ENCODE measurements around the gene UNC5C. TPM values are rescaled to one million over a fixed set of nuclear protein-coding genes. Genes with fewer than 3 reads are reported as not detected.
A peak's percentile ranks its signal among the peaks of the same experiment; 100 is the strongest.

UNC5C gene
- total RNA-seq, 4 donors from 2014 or later: 1.6 to 4.4 (median 3.2) TPM

- Histone ChIP-seq H3K36me3 (peaks cover 0 to 42% of the 10 kb centered on the region in 2 donors), H3K9me3 (no peaks in the 10 kb centered on the region), H3K27ac (no peak overlapping the region), H3K4me1 (no peaks in the 10 kb centered on the region), H3K4me3 (no peak overlapping the region), H3K27me3 (no peaks in the 10 kb centered on the region)
- no peak for ATAC-seq
- TF ChIP-seq POLR2AphosphoS5 (IDR thresholded peaks at IDR 0.05) (no peak), POLR2A (IDR thresholded peaks at IDR 0.05) (no peak), CTCF (IDR thresholded peaks at IDR 0.05) (no peak), EP300 (IDR thresholded peaks at IDR 0.05) (no peak)
Observed at GRCh38 chr4:95157596-95157995, 391.2 kb downstream of the UNC5C start.

- Histone ChIP-seq H3K4me3 (no peak overlapping the region), H3K9me3 (no peaks in the 10 kb centered on the region), H3K4me1 (no peaks in the 10 kb centered on the region), H3K27me3 (no peaks in the 10 kb centered on the region), H3K36me3 (peaks cover 0 to 32% of the 10 kb centered on the region in 2 donors), H3K27ac (no peak overlapping the region)
- TF ChIP-seq EP300 (IDR thresholded peaks at IDR 0.05) (no peak), POLR2A (IDR thresholded peaks at IDR 0.05) (no peak), CTCF (IDR thresholded peaks at IDR 0.05) (no peak), POLR2AphosphoS5 (IDR thresholded peaks at IDR 0.05) (no peak)
- 45 to 58% methylated on average over 3 of the region's 3 CpGs for whole genome bisulfite sequencing, 2 donors (ENCODE audit: low coverage in 1 of 2)
- no peak for ATAC-seq
Observed at GRCh38 chr4:95156452-95156765, 392.4 kb downstream of the UNC5C start.

GRCh38 chr4:95155759-95156451 lies 392.9 kb downstream of the UNC5C start:
- H3K9me3 ChIP-seq: no peaks in the 10 kb centered on the region
- no peak for ATAC-seq
- 79 to 85% methylated on average over 2 of the region's 2 CpGs for WGBS, 2 donors (ENCODE audit: low coverage in 1 of 2)

GRCh38 chr4:95153182-95153581 lies 395.6 kb downstream of the UNC5C start:
- H3K9me3 ChIP-seq: no peaks in the 10 kb centered on the region
- H3K4me3 ChIP-seq: no peak overlapping the region
- H3K27ac ChIP-seq: no peak overlapping the region
- no peak for ATAC-seq
- H3K36me3 ChIP-seq: peaks cover 0 to 25% of the 10 kb centered on the region in 2 donors
- WGBS, 2 donors (ENCODE audit: low coverage in 1 of 2): 76 to 90% methylated on average over 4 to 5 of the region's 5 CpGs
- H3K27me3 ChIP-seq: no peaks in the 10 kb centered on the region
- H3K4me1 ChIP-seq: no peaks in the 10 kb centered on the region
- TF ChIP-seq POLR2AphosphoS5 (IDR thresholded peaks at IDR 0.05): no peak
- TF ChIP-seq EP300 (IDR thresholded peaks at IDR 0.05): no peak
- no peak for TF ChIP-seq CTCF (IDR thresholded peaks at IDR 0.05)
- TF ChIP-seq POLR2A (IDR thresholded peaks at IDR 0.05): no peak

More at GRCh38 chr4:95155759-95156451, 392.9 kb downstream of the UNC5C start:
- peaks cover 0 to 31% of the 10 kb centered on the region in 2 donors for H3K36me3 ChIP-seq
- H3K27me3 ChIP-seq: no peaks in the 10 kb centered on the region
- H3K27ac ChIP-seq: no peak overlapping the region
- no peak for TF ChIP-seq POLR2A (IDR thresholded peaks at IDR 0.05)
- no peak for TF ChIP-seq POLR2AphosphoS5 (IDR thresholded peaks at IDR 0.05)
- peak in 3 of 4 experiments; percentile 16 to 43 (median 41) for TF ChIP-seq CTCF (IDR thresholded peaks at IDR 0.05)
- H3K4me1 ChIP-seq: no peaks in the 10 kb centered on the region
- H3K4me3 ChIP-seq: no peak overlapping the region

GRCh38 chr4:95151255-95151654 lies 397.5 kb downstream of the UNC5C start:
- Histone ChIP-seq H3K27ac (no peak overlapping the region), H3K9me3 (no peaks in the 10 kb centered on the region), H3K4me1 (no peaks in the 10 kb centered on the region), H3K4me3 (no peak overlapping the region), H3K36me3 (peaks cover 0 to 25% of the 10 kb centered on the region in 2 donors), H3K27me3 (no peaks in the 10 kb centered on the region)
- 84 to 88% methylated on average over 2 to 3 of the region's 3 CpGs for WGBS, 2 donors (ENCODE audit: low coverage in 1 of 2)
- TF ChIP-seq POLR2AphosphoS5 (IDR thresholded peaks at IDR 0.05) (no peak), EP300 (IDR thresholded peaks at IDR 0.05) (no peak), POLR2A (IDR thresholded peaks at IDR 0.05) (no peak), CTCF (IDR thresholded peaks at IDR 0.05) (no peak)
- no peak for ATAC-seq
